ENCODE data around the gene TEP1. TPM values are rescaled to one million over a fixed set of nuclear protein-coding genes. Genes with fewer than 3 reads are reported as not detected.
A peak's percentile ranks its signal among the peaks of the same experiment; 100 is the strongest.
"Not testable (repeated sequence)": the region's sequence is repeated elsewhere in the genome, so short reads cannot be mapped to it uniquely, and the experiment has no call there.

The TEP1 gene
- polyA plus RNA-seq, 3 donors = 2.3 to 78.9 (median 7.1) TPM

DNA sequence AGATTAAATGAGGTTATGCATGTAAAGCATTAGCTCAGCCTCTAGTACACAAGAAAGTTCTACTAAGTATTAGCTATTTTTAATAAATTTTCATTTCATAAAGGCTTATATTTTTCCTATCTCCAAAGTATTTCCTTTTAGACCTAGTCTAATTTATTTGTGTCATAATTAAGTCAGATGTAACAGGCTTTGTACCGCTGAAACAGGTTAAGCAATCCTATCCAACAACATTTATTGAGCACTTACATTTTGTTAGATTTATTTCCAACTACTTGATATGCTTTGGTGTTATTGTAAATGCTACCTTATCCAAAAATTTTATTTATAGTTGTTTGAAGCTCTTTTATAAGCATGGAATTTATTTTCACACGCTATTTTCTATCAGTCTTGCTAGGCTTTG, 71.7 kb downstream of the TEP1 start:
- Histone ChIP-seq H3K4me2 (replicated peaks; ENCODE audit: extremely low read depth, low read length, poor library complexity, severe bottlenecking) (peak overlapping the region; percentile 76), H3K27me3 (ENCODE audit: control insufficient read depth in 2 of 2, insufficient read depth in 2 of 2, low read length in 2 of 2) (no peaks in the 10 kb centered on the region), H4K20me1 (ENCODE audit: insufficient read depth, low read length) (no peaks in the 10 kb centered on the region), H3K9me3 (replicated peaks in 1 of 2; ENCODE audit: control insufficient read depth in 1 of 2, insufficient read depth in 1 of 2, low read length in 2 of 2) (no peaks in the 10 kb centered on the region), H3K36me3 (replicated peaks in 1 of 2; ENCODE audit: control insufficient read depth in 1 of 2, insufficient read depth in 2 of 2, low read length in 2 of 2) (peaks cover 2 to 8% of the 10 kb centered on the region in 2 donors), H3K9ac (ENCODE audit: insufficient read depth, low read length, poor library complexity, severe bottlenecking) (no peak overlapping the region), H3K4me1 (ENCODE audit: control insufficient read depth in 1 of 2, insufficient read depth in 2 of 2, low read length in 2 of 2) (peaks cover 11 to 14% of the 10 kb centered on the region in 2 donors), H3K27ac (ENCODE audit: low read depth in 1 of 2, low read length in 2 of 2) (no peak overlapping the region), H3K79me2 (ENCODE audit: insufficient read depth, low read length) (peaks cover 12% of the 10 kb centered on the region), H2AFZ (ENCODE audit: insufficient read depth, low read depth, low read length, poor library complexity, severe bottlenecking) (peak overlapping the region; percentile 95), H3K4me3 (replicated peaks in 1 of 3; ENCODE audit: low read depth in 2 of 3, low read length in 3 of 3) (no peak overlapping the region)
- Mint-ChIP-seq H3K4me1 (peaks cover 9% of the 10 kb centered on the region), H3K4me3 (no peak overlapping the region), H3K9me3 (peaks cover 0 to 2% (median 0%) of the 10 kb centered on the region in 7 donors), H3K27ac (no peak overlapping the region), H3K36me3 (peaks cover 0 to 10% of the 10 kb centered on the region in 2 donors), H3K27me3 (ENCODE audit: low read depth in 3 of 3) (peaks cover 0 to 6% (median 5%) of the 10 kb centered on the region in 3 donors)
- TF ChIP-seq, protein P1, sequence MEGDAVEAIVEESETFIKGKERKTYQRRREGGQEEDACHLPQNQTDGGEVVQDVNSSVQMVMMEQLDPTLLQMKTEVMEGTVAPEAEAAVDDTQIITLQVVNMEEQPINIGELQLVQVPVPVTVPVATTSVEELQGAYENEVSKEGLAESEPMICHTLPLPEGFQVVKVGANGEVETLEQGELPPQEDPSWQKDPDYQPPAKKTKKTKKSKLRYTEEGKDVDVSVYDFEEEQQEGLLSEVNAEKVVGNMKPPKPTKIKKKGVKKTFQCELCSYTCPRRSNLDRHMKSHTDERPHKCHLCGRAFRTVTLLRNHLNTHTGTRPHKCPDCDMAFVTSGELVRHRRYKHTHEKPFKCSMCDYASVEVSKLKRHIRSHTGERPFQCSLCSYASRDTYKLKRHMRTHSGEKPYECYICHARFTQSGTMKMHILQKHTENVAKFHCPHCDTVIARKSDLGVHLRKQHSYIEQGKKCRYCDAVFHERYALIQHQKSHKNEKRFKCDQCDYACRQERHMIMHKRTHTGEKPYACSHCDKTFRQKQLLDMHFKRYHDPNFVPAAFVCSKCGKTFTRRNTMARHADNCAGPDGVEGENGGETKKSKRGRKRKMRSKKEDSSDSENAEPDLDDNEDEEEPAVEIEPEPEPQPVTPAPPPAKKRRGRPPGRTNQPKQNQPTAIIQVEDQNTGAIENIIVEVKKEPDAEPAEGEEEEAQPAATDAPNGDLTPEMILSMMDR (IDR thresholded peaks at IDR 0.05) = no peak
- no peak for DNase-seq
- no CpG with 5 or more reads among the region's 2 CpGs for WGBS (ENCODE audit: insufficient coverage)
- intact Hi-C loops (cut with micrococcal nuclease) = loop anchor here (2.0 to 10.0 kb wide), 4 partner anchors 13 to 341 kb away; partner anchors contain the start of genes APEX1 (in 2 of the 2), OSGEP (in 2 of the 2) and RNASE4 (in 1 of the 2)

DNA sequence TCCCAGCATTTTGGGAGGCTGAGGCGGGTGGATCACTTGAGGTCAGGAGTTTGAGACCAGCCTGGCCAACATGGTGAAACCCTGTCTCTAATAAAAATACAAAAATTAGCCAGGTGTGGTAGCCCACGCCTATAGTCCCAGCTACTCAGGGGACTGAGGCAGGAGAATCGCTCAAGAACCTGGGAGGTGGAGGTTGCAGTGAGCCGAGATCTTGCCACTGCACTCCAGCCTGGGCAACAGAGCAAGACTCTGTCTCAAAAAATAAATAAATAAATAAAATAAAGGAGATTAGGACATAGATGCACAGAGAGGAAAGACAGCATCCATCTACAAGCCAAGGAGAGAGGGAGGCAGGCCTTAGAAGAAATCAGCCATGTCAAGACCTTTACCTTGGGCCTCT, 72.3 kb downstream of the TEP1 start:
- H3K9me3 Mint-ChIP-seq; H3K4me1 Mint-ChIP-seq; H3K27me3 ChIP-seq (ENCODE audit: control insufficient read depth in 2 of 2, insufficient read depth in 2 of 2, low read length in 2 of 2); H3K27ac Mint-ChIP-seq; H3K36me3 Mint-ChIP-seq; H3K36me3 ChIP-seq (replicated peaks in 1 of 2; ENCODE audit: control insufficient read depth in 1 of 2, insufficient read depth in 2 of 2, low read length in 2 of 2); H3K27ac ChIP-seq (ENCODE audit: low read depth in 1 of 2, low read length in 2 of 2); H2AFZ ChIP-seq (ENCODE audit: insufficient read depth, low read depth, low read length, poor library complexity, severe bottlenecking); H4K20me1 ChIP-seq (ENCODE audit: insufficient read depth, low read length); H3K4me3 ChIP-seq (replicated peaks in 1 of 3; ENCODE audit: low read depth in 2 of 3, low read length in 3 of 3); H3K4me2 ChIP-seq (replicated peaks; ENCODE audit: extremely low read depth, low read length, poor library complexity, severe bottlenecking); DNase-seq; H3K9ac ChIP-seq (ENCODE audit: insufficient read depth, low read length, poor library complexity, severe bottlenecking); H3K27me3 Mint-ChIP-seq (ENCODE audit: low read depth in 3 of 3); H3K9me3 ChIP-seq (replicated peaks in 1 of 2; ENCODE audit: control insufficient read depth in 1 of 2, insufficient read depth in 1 of 2, low read length in 2 of 2); H3K4me3 Mint-ChIP-seq: not testable (repeated sequence)
- intact Hi-C loops (cut with micrococcal nuclease) = loop anchor here (5.0 to 10.0 kb wide), 3 partner anchors 114 to 341 kb away; partner anchors contain the start of genes APEX1 (in 2 of the 2), OSGEP (in 2 of the 2) and RNASE4 (in 1 of the 2)
- WGBS (ENCODE audit: insufficient coverage) = no CpG with 5 or more reads among the region's 4 CpGs
- H3K79me2 ChIP-seq (ENCODE audit: insufficient read depth, low read length) = peaks cover 12% of the 10 kb centered on the region
- H3K4me1 ChIP-seq (ENCODE audit: control insufficient read depth in 1 of 2, insufficient read depth in 2 of 2, low read length in 2 of 2) = peaks cover 11 to 14% of the 10 kb centered on the region in 2 donors

All from CD14-positive monocyte (primary cell).